Activated T-cell treated with anti-CD3 and anti-CD28 coated beads for 4 hours (primary cell): ENCODE results near the gene HOATZ.

Source experiments
- DNase-seq: peaks from one replicate; pipeline ENCODE4 v3.0.0-alpha.2; 2020

Gene HOATZ

GRCh38 chr11:111550258-111550657 is 35.7 kb downstream of the HOATZ start:
- DNase-seq, result no peak

GRCh38 chr11:111554532-111554931 is 40.0 kb downstream of the HOATZ start:
- no peak for DNase-seq

DNA sequence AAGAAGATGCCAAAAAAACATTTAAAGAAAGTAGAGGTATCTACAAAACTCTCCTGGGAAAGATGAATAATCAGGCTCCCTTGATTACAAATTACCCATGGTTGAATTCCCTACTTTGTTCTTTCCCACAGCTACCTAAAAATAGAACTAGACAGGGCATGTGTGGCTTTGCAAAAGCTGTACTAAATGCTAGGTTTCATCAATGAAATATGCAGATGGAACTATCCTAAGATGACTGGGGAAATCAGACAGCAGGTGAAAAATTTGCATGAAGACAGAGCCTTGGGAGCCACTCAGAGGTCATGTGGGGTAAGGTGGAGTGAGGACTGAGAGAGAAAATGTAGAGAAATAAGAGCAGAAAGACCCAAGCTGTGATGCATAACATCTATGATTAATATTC is 40.7 kb downstream of the HOATZ start:
- no peak for DNase-seq

DNA sequence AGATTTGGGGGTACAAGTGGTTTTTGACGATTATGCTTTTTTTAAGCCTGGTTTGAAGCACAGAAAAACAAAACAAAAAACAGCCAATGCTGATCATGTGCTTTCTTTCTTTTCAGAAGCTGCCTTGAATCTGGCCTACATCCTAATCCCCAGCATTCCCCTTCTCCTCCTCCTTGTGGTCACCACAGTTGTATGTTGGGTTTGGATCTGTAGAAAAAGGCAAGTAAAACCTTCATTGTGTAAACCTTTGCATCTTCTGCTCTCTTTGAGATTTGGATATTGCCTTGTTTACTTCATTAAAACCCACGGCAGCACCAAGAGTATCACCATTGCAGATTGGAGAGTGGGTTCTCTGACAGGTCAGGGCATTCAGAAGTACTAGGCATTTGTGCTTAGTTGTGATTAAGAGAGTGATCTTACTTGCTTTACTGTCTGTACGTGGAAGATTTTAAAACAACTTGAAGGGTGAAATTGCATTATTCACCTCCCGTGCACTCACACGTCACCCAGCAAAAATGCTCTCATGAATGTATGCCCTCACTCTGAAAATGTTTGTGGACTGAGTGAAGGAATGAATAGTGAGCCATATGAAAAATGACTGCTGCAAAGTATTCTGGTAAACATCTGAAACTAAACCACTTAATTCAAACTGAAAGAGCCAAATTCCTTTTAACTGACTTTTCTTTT is 43.0 kb downstream of the HOATZ start:
- DNase-seq, result no peak

DNA sequence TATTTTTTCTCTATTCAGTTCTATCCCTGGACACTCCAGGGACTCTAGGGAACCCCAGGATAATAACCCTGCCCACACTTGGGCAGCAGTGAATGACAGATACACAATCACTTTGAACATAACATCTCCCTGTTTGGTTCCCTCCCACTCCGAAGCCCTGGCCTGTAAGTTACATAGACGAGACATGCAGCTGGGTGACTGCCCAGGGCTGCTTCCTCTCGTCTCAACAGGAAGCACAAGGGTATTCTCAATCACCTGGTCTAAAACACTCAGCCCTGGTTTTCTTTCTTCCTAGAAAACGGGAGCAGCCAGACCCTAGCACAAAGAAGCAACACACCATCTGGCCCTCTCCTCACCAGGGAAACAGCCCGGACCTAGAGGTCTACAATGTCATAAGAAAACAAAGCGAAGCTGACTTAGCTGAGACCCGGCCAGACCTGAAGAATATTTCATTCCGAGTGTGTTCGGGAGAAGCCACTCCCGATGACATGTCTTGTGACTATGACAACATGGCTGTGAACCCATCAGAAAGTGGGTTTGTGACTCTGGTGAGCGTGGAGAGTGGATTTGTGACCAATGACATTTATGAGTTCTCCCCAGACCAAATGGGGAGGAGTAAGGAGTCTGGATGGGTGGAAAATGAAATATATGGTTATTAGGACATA is 45.4 kb downstream of the HOATZ start:
- no peak for DNase-seq

GRCh38 chr11:111560800-111561199 is 46.2 kb downstream of the HOATZ start:
- DNase-seq, result no peak

GRCh38 chr11:111561306-111561705 is 46.7 kb downstream of the HOATZ start:
- no peak for DNase-seq

DNA sequence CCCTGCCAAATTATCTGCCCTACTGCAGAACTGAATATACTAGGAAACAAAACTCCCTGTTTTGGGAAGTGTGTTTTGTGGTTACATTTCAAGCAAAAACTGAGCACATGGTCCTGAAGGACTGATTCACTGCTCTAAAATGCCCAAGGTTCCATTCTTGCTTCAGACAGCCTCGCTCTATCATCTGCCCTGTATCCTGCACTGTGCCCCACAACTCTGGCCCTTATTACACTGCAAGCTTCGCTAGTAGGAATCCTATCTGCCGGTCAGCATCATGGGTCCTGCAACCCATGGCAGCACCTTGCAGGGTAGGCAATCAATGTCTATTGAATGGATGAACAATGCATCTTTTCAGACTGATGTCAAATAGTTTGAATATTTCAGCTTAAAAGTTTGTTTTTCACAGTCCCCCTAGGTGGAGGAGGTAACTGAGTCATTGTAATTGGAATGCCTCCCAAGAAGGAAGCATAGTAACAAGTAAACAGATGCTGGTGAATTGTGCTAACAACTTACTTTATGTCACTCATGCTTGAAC is 47.3 kb downstream of the HOATZ start:
- no peak for DNase-seq

- DNase-seq, result no peak
Measured at GRCh38 chr11:111562692-111563389, 48.3 kb downstream of the HOATZ start.

DNA sequence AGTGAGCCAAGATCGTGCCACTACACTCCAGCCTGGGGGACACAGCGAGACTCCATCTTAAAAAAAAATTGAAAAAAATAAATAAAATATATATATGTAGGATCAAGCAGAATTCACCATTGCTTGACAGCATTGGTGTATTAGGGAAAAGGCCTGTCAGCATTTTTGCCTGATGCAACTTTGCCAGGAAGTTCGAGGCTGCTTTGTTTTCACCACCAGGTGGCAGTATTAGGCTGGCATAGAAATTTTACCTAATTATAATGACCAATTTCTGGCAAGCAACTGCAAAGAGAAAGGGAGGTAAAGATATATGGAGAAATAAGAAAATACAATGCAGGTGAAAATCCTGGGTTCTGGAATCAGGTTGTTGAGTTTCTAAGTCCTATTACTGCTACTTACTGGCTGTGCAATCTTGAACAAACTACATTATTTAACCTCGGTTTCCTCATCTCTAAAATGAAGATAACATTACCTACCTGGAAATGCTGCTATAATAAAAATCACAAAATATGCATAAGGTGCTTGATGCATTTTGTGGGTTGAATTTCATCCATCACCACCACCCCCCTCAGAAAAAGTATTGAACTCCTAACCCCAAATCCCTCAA is 50.6 kb downstream of the HOATZ start:
- peak; percentile 69 for DNase-seq

DNA sequence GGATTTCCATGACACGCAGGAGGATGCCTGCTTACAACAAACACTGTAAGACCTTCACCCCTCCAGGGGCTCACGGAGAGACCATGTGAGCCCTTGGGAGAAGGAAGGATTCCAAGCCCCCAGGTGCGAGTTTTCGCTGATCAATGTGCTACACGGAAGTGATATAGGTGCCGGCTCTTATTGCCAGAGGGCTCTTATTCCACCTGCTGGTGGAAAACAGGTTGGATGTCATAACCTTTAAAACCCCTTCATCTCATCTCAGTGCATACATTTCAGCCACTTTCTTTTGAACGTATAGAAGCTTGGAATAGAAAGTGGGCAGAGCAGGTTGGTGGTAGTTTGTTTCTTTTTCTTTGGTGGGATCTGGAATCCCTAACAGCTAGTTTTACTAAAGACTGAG is 51.7 kb downstream of the HOATZ start:
- DNase-seq, result no peak

DNA sequence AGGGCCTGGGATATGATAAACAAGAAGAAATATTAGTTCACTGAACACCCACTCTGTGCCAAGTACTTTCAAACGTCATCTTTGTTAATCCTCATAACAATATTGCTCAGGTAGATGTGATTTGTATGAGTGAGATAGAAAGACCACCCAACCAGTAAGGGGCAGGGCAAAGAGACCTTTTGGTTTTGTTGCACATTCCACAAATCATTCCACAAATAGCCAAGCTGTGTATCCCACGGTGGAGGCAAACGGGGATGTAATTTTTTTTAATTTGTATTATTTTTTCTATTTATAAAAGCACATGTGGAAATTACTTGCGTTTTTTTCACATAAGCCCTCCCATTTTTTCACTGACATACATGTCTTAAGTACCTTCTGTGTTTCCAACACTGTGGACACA is 54.9 kb downstream of the HOATZ start:
- DNase-seq, result no peak

DNA sequence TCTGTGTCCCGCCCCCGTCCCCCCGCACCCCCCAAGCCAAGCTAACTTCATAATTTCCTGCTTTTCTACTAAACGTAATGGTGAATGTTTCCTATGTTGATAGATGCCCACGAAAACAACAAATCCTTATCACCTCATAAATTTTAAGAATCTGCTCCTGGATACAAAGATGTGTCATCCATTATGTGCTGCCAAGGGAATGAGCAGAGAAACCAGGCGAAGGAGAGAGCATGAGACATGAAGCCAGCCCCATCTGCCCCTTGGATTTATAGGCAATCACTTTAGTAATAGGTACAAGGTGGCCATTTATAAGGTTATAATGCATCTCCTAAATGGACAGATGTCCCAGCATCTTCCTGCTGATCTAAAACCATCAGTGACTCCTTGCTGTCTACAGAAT is 56.2 kb downstream of the HOATZ start:
- no peak for DNase-seq

GRCh38 chr11:111571829-111572501 is 57.4 kb downstream of the HOATZ start:
- DNase-seq, result no peak

GRCh38 chr11:111572581-111572980 is 58.0 kb downstream of the HOATZ start:
- no peak for DNase-seq

DNA sequence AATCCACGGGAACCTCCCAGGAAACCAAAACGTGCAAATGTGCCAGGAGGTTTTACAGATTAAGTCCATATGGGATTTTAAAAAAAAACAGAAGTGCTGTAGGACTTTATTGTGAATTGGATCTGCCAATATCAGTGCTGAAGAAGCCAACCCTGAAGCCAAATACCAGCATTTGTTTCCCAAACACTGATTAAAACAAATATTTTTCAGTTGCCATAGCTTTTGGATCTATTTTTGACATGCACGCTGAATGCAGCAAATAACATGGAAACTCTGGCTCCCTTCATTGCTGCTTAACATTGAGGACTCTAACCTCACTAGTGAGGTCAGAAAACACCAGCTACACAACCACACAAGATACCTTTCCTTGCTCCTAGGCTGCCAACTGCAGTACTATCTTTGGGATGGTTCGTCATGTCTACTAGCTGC is 59.3 kb downstream of the HOATZ start:
- DNase-seq, result no peak

DNA sequence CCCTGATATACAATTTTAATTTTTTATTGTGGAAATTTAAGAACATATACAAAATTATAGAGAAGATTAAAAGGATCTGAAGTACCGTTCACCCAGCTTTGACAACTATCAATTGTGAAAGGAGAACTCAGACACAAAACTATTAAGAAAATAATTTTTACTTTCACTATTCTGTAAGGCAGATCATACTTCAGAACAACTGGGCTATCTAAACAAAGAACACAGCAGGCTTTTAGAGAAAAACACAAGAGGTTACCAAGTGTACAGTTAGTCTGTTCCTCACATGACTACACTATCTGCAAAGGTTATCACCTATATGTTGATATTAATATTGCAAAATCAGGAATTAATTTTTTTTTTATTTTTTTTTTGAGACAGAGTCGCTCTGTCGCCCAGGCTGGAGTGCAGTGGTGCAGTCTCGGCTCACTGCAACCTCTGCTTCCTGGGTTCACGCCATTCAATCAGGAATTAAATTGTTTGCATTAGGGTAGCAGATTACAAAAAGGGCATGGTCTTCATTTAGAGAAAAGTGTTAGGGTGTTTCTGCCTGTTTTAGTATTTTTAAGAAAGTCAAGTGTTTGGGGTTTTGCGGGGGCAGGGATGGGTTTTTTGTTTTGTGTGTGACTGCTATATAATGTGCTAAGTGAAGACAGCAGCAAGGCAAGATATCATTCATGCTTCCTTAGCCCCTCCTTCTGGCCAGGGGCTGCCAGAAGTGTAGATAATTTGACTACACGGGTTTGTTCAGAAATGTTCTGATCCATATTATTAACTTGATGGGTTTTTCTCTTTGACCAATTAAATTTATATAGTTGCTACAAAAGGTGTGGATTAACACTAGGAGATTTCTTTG is 60.0 kb downstream of the HOATZ start:
- DNase-seq, result no peak

DNA sequence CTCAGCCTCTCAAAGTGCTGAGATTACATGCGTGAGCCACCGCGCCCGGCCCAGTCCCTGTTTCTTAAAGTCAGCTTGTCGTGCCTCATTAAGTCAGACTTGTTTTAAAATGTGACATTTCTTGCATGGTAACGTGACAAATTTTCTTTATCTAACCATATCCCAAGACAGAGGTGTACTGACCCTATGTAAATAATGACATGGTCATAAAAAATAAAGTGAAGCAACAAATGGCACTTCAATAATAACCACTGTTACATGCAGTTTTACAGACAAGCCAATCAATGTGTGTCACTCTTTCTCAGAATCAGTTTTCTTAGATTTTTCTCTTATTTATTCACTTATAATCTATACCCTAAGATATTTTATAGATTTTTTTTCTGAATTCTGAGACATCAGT is 61.2 kb downstream of the HOATZ start:
- DNase-seq, result no peak

DNA sequence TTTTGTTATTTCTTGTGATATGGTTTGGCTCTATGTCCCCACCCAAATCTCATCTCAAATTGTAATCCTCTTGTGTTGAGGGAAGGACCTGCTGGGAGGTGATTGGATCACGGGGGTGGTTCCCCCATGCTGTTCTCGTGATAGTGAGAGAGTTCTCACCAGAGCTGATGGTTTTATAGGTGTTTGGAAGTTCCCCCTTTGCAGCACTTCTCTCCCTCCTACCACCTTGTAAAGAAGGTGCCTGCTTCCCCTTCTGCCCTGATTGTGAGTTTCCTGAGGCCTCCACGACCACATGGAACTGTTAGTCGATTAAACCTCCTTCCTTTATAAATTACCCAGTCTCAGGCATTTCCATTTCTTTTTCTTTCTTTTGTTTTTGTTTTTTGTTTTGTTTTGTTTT is 63.2 kb downstream of the HOATZ start:
- no peak for DNase-seq

DNA sequence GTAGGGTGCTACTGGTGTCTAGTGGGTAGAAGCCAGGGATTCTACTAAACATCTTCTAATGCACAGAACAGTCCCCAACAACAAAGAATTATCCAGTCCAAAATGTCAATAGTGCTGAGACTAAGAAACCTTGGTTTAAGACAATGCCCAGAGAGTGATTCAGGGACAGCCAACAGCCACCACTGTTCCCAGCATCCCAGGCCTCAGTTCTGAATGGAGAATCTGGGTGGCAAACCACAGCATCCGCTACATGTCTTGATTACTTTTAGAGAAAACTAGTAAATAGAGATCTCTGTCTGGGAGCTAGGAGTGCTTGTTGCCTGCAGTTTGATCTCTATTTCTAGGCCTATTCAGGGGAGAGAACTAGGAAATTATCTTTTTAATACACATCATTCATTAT is 66.8 kb downstream of the HOATZ start:
- no peak for DNase-seq

DNA sequence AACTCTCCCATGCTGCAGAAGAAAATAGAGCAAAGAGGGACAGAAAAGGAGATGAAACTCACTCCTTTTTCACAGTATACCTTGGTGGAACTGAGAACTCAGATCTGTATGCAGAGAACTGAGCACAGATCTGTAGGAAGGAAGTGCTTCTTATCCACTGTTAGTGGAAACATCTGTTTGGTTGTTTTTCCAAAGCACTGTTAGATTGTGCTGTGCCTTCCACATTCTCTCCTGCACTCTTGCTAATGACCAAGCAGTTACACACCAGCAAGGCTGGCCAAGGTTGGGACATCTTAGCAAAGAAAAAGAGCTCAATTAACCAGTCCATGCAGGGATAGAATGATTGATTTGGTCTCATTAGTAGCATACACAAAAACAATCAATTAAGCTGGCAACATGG is 67.6 kb downstream of the HOATZ start:
- no peak for DNase-seq

DNA sequence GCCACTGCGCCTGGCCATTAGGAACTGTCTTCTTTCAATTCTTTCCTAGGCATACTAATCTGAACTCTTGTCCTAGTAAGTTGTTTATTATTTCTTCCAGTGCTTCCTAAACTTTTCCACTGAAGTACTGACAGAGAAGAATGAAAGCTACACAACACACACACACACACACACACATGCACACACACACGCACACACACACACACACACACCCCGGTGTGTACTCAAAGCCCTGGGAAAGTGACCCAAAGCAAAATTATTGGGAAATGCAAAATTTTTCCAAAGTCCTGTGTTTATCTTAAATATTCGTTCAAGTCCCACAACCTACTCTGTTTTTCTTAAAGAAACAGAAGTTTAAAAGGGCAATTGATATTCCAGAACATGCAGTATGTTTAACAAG is 68.3 kb downstream of the HOATZ start:
- DNase-seq, result no peak
